ENCODE data around the gene ATP5F1E.
"Not testable (repeated sequence)": the region's sequence is repeated elsewhere in the genome, so short reads cannot be mapped to it uniquely, and the experiment has no call there.

ATP5F1E gene

GRCh38 chr20:59042796-59043631 lies 10.9 kb upstream of the ATP5F1E start:
- peak; percentile 95 for DNase-seq (ENCODE audit: low spot score)

GRCh38 chr20:59042151-59042795 lies 10.1 kb upstream of the ATP5F1E start, which contains the start of gene PRELID3B:
Gene PRELID3B, minus strand, starts transcription at chr20:59042786. Its CDS starts 56 bp downstream, at chr20:59042730.
- DNase-seq (ENCODE audit: low spot score) = peak; percentile 7

- not testable (repeated sequence) for DNase-seq (ENCODE audit: low spot score)
Measured at GRCh38 chr20:59041487-59041886, 9.4 kb upstream of the ATP5F1E start.

GRCh38 chr20:59040667-59041066 lies 8.5 kb upstream of the ATP5F1E start:
- DNase-seq (ENCODE audit: low spot score) = no peak

GRCh38 chr20:59039233-59039632 lies 7.1 kb upstream of the ATP5F1E start:
- no peak for DNase-seq (ENCODE audit: low spot score)

GRCh38 chr20:59037386-59037785 lies 5.3 kb upstream of the ATP5F1E start:
- DNase-seq (ENCODE audit: low spot score) = no peak

- DNase-seq (ENCODE audit: low spot score) = no peak
Measured at GRCh38 chr20:59035381-59035780, 3.2 kb upstream of the ATP5F1E start.

- DNase-seq (ENCODE audit: low spot score) = no peak
Measured at GRCh38 chr20:59033616-59034165, 1.6 kb upstream of the ATP5F1E start.

- DNase-seq (ENCODE audit: low spot score) = no peak
Measured at GRCh38 chr20:59033093-59033492, 958 bp upstream of the ATP5F1E start.

GRCh38 chr20:59032713-59033059 lies 551 bp upstream of the ATP5F1E start:
- DNase-seq (ENCODE audit: low spot score) = no peak

- peak; percentile 48 for DNase-seq (ENCODE audit: low spot score)
Measured at GRCh38 chr20:59031564-59032022, 542 bp downstream of the ATP5F1E start.

GRCh38 chr20:59030911-59031563 lies 1.1 kb downstream of the ATP5F1E start:
- no peak for DNase-seq (ENCODE audit: low spot score)

GRCh38 chr20:59028812-59029211 lies 3.3 kb downstream of the ATP5F1E start:
- no peak for DNase-seq (ENCODE audit: low spot score)

- no peak for DNase-seq (ENCODE audit: low spot score)
Measured at GRCh38 chr20:59027741-59028320, 4.3 kb downstream of the ATP5F1E start.

GRCh38 chr20:59026904-59027740 lies 5.0 kb downstream of the ATP5F1E start:
- DNase-seq (ENCODE audit: low spot score) = no peak

- no peak for DNase-seq (ENCODE audit: low spot score)
Measured at GRCh38 chr20:59025511-59025910, 6.6 kb downstream of the ATP5F1E start.

GRCh38 chr20:59025086-59025485 lies 7.0 kb downstream of the ATP5F1E start:
- no peak for DNase-seq (ENCODE audit: low spot score)

- DNase-seq (ENCODE audit: low spot score) = no peak
Measured at GRCh38 chr20:59024111-59024530, 8.0 kb downstream of the ATP5F1E start.

GRCh38 chr20:59023616-59024015 lies 8.5 kb downstream of the ATP5F1E start:
- no peak for DNase-seq (ENCODE audit: low spot score)

- no peak for DNase-seq (ENCODE audit: low spot score)
Measured at GRCh38 chr20:59022754-59023153, 9.4 kb downstream of the ATP5F1E start.

- DNase-seq (ENCODE audit: low spot score) = no peak
Measured at GRCh38 chr20:59020938-59021551, 11.1 kb downstream of the ATP5F1E start.
